Large intestine (tissue), 12 donors: ENCODE results near the gene CDKN1A. TPM values are rescaled to one million over a fixed set of nuclear protein-coding genes. Genes with fewer than 3 reads are reported as not detected.

Experiments used
- DNase-seq, 2 donors: peaks; one replicate each; pipeline versions ENCODE4 v3.0.0 to v3.0.0-alpha.2; 2013
- H3K27ac ChIP-seq: one replicate; pipeline ENCODE4 v1.5.1; 2013; ENCODE audit warnings: low read length
- H3K27me3 ChIP-seq: 2 replicates; pipeline ENCODE4 v1.6.1; 2013; ENCODE audit warnings: low read length; ENCODE audit not compliant: control insufficient read depth, insufficient read depth
- H3K36me3 ChIP-seq: 2 replicates; pipeline ENCODE4 v1.6.1; 2013; ENCODE audit warnings: low read length; ENCODE audit not compliant: control insufficient read depth, insufficient read depth
- H3K4me1 ChIP-seq: one replicate; pipeline ENCODE4 v1.6.1; 2013; ENCODE audit warnings: low read length; ENCODE audit not compliant: control insufficient read depth, insufficient read depth
- H3K4me3 ChIP-seq: one replicate; pipeline ENCODE4 v1.5.1; 2013; ENCODE audit warnings: low read length
- H3K9me3 ChIP-seq: one replicate; pipeline ENCODE4 v1.6.1; 2013; ENCODE audit warnings: mild to moderate bottlenecking, low read depth, low read length, moderate library complexity; ENCODE audit not compliant: control insufficient read depth
- WGBS: methylation state at CpG from one replicate; pipeline ENCODE4 v1.1.5; 2013; ENCODE audit warnings: low lambda C conversion rate; ENCODE audit not compliant: insufficient coverage; 5-methylcytosine and 5-hydroxymethylcytosine counted together
- long read RNA-seq, 11 donors: transcript quantifications; one replicate each; lab custom pipeline, GENCODE V29; 2026
- polyA plus RNA-seq: library from polyadenylated mRNA; unstranded; fragments of 120-200 nt; gene quantifications from one replicate; pipeline ENCODE4 v1.2.1, GENCODE V29; 2013

The CDKN1A gene
- 183 TPM for polyA plus RNA-seq
- long read RNA-seq, donor 1, transcript CDKN1A-201 (3 exons, 2,180 nt): major isoform, 33 of 46 reads
- long read RNA-seq, donor 1, partial matches to known transcripts: 11 of 46 reads
- long read RNA-seq, donor 1, other reads (novel, unspliced or antisense): 0 of 46 reads
- long read RNA-seq, donor 2, transcript CDKN1A-201 (3 exons, 2,180 nt): major isoform, 86 of 110 reads
- long read RNA-seq, donor 2, partial matches to known transcripts: 22 of 110 reads
- long read RNA-seq, donor 2, other reads (novel, unspliced or antisense): 0 of 110 reads
- long read RNA-seq, donor 3, transcript CDKN1A-203 (3 exons, 2,267 nt): minor isoform, 6 of 171 reads
- long read RNA-seq, donor 3, transcript CDKN1A-201 (3 exons, 2,180 nt): major isoform, 141 of 171 reads
- long read RNA-seq, donor 3, partial matches to known transcripts: 24 of 171 reads
- long read RNA-seq, donor 3, other reads (novel, unspliced or antisense): 0 of 171 reads
- long read RNA-seq, donor 4, transcript CDKN1A-201 (3 exons, 2,180 nt): major isoform, 11 of 16 reads
- long read RNA-seq, donor 4, partial matches to known transcripts: 5 of 16 reads
- long read RNA-seq, donor 4, other reads (novel, unspliced or antisense): 0 of 16 reads
- long read RNA-seq, donor 5, transcript CDKN1A-201 (3 exons, 2,180 nt): major isoform, 35 of 50 reads
- long read RNA-seq, donor 5, partial matches to known transcripts: 12 of 50 reads
- long read RNA-seq, donor 5, other reads (novel, unspliced or antisense): 0 of 50 reads
- long read RNA-seq, donor 6, transcript CDKN1A-203 (3 exons, 2,267 nt): minor isoform, 8 of 101 reads
- long read RNA-seq, donor 6, transcript CDKN1A-201 (3 exons, 2,180 nt): major isoform, 73 of 101 reads
- long read RNA-seq, donor 6, partial matches to known transcripts: 20 of 101 reads
- long read RNA-seq, donor 6, other reads (novel, unspliced or antisense): 0 of 101 reads
- long read RNA-seq, donor 7, transcript CDKN1A-201 (3 exons, 2,180 nt): major isoform, 30 of 31 reads
- long read RNA-seq, donor 7, partial matches to known transcripts: 0 of 31 reads
- long read RNA-seq, donor 7, other reads (novel, unspliced or antisense): 0 of 31 reads
- long read RNA-seq, donor 8, transcript CDKN1A-201 (3 exons, 2,180 nt): major isoform, 94 of 126 reads
- long read RNA-seq, donor 8, transcript CDKN1A-203 (3 exons, 2,267 nt): minor isoform, 9 of 126 reads
- long read RNA-seq, donor 8, partial matches to known transcripts: 23 of 126 reads
- long read RNA-seq, donor 8, other reads (novel, unspliced or antisense): 0 of 126 reads
- long read RNA-seq, donor 9, transcript CDKN1A-201 (3 exons, 2,180 nt): major isoform, 70 of 78 reads
- long read RNA-seq, donor 9, partial matches to known transcripts: 6 of 78 reads
- long read RNA-seq, donor 9, other reads (novel, unspliced or antisense): 0 of 78 reads
- long read RNA-seq, donor 10, transcript CDKN1A-201 (3 exons, 2,180 nt): major isoform, 107 of 127 reads
- long read RNA-seq, donor 10, partial matches to known transcripts: 19 of 127 reads
- long read RNA-seq, donor 10, other reads (novel, unspliced or antisense): 0 of 127 reads
- long read RNA-seq, donor 11, transcript CDKN1A-201 (3 exons, 2,180 nt): major isoform, 53 of 63 reads
- long read RNA-seq, donor 11, partial matches to known transcripts: 7 of 63 reads
- long read RNA-seq, donor 11, other reads (novel, unspliced or antisense): 0 of 63 reads

DNA sequence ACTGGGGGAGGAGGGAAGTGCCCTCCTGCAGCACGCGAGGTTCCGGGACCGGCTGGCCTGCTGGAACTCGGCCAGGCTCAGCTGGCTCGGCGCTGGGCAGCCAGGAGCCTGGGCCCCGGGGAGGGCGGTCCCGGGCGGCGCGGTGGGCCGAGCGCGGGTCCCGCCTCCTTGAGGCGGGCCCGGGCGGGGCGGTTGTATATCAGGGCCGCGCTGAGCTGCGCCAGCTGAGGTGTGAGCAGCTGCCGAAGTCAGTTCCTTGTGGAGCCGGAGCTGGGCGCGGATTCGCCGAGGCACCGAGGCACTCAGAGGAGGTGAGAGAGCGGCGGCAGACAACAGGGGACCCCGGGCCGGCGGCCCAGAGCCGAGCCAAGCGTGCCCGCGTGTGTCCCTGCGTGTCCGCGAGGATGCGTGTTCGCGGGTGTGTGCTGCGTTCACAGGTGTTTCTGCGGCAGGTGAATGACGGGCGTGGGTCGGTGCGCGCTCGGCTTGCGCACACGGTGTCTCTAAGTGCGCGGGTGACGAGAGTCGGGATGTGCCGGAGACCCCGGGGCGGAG lies at the start of gene CDKN1A:
Gene CDKN1A (plus strand): TSS at position 227 of the 555 bp plus-strand sequence. CDS start 5,388 bp downstream, outside the sequence.
- H3K4me1 ChIP-seq: peaks cover 44% of the 10 kb centered on the region
- no CpG with 5 or more reads among the region's 63 CpGs for WGBS
- peaks cover 8% of the 10 kb centered on the region for H3K36me3 ChIP-seq
- no peaks in the 10 kb centered on the region for H3K27me3 ChIP-seq
- peak within 1 kb of the TSS; percentile 97 for H3K27ac ChIP-seq
- peaks cover 4% of the 10 kb centered on the region for H3K9me3 ChIP-seq
- peak; percentile 91 to 96 for DNase-seq
- H3K4me3 ChIP-seq: peak within 1 kb of the TSS; percentile 98

DNA sequence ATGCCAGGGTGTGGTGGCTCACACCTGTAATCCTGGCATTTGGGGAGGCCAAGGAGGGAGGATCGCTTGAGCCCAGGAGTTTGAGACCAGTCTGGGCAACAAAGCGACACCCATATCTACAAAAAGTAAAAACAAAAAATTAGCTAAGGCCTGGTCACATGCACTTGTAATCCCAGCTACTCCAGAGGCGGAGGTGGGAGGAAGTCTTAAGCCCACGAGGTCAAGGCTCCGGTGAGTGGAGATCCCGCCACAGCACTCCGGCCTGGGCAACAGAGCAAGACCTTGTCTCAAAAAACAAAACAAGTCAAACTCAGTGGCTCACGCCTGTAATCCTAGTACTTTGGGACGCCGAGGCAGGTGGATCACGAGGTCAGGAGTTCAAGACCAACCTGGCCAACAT lies 48.7 kb upstream of the CDKN1A start:
- no CpG with 5 or more reads among the region's 11 CpGs for WGBS
- H3K27me3 ChIP-seq: no peaks in the 10 kb centered on the region
- no peaks in the 10 kb centered on the region for H3K9me3 ChIP-seq
- no peaks in the 10 kb centered on the region for H3K36me3 ChIP-seq
- no peak overlapping the region for H3K4me3 ChIP-seq
- H3K27ac ChIP-seq: no peak overlapping the region
- peaks cover 21% of the 10 kb centered on the region for H3K4me1 ChIP-seq
- DNase-seq: no peak

DNA sequence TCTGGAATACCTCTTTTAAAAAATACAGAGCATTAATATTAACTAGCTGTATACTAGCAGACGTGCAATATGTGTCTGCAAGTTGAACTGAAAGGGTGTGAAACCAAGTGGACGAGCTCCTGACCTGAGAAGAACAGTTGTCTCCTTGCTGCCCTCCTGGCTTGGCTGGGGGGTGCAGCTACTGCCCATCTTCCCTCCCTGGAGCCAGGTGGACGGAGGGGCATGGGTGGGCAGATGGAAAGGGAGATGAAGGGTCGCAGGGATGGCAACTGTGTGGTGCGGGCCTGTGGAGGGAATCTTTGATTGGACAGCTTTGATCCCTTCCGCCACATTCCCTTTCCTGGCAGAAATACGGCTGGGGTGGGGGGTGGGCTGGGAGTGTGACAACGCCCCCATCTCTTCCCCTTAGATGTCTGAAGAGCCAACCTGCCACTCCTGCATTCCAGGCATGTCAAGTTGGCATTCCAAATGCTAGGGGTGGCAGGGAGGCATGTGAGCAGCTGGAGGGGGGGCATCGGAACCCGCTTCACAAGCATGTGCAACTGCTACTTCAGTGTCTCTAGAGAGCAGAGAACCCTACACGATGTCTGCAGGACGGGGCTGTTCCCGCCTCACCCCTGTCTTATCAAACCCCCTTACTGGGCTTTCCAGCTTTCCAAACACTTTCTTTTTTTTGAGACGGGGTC lies 47.0 kb upstream of the CDKN1A start:
- Histone ChIP-seq H3K27me3 (no peaks in the 10 kb centered on the region), H3K4me1 (peaks cover 17% of the 10 kb centered on the region), H3K4me3 (no peak overlapping the region), H3K36me3 (no peaks in the 10 kb centered on the region), H3K27ac (no peak overlapping the region), H3K9me3 (no peaks in the 10 kb centered on the region)
- no peak for DNase-seq
- WGBS: no CpG with 5 or more reads among the region's 14 CpGs

DNA sequence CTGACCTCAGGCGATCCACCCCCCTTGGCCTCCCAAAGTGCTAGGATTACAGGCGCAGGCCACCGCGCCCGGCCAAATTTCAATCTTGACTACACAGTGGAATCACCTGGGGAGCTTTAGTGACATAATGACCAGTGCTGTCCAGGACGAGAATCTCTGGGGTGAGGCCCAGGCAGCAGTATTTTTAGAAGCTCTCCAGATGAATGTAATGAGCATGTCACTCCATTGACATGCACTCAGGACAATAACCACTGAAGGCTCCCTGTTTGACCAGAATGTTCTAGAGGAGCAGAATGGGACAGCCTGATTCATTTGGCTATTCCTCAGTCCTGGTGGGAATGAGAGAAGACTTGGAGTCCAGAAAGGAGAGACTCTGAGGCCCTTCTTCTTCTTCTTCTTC lies 45.1 kb upstream of the CDKN1A start:
- no peak for DNase-seq
- H3K4me3 ChIP-seq: no peak overlapping the region
- WGBS: no CpG with 5 or more reads among the region's 6 CpGs
- H3K27me3 ChIP-seq: no peaks in the 10 kb centered on the region
- H3K36me3 ChIP-seq: no peaks in the 10 kb centered on the region
- H3K4me1 ChIP-seq: peaks cover 11% of the 10 kb centered on the region
- H3K9me3 ChIP-seq: no peaks in the 10 kb centered on the region
- H3K27ac ChIP-seq: no peak overlapping the region

DNA sequence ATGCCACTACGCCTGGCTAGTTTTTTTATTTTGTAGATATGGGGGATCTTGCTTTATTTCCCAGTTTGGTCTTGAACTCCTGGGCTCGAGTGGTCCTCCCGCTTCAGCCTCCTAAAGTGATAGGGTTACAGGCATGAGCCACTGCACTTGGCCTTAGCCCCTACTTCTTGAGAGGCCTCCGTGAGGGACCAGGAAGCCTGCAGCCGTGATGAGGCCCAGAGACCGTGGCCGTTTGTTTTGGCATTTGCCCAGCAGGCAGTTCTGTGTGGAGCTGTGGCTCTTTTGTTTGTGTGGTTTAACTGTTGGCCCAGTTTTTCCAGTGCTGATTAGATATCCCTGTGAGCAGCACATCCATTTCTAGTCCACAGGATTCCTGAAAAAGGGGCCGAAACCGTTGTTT lies 44.6 kb upstream of the CDKN1A start:
- H3K36me3 ChIP-seq: no peaks in the 10 kb centered on the region
- WGBS: no CpG with 5 or more reads among the region's 9 CpGs
- no peak overlapping the region for H3K27ac ChIP-seq
- peaks cover 11% of the 10 kb centered on the region for H3K4me1 ChIP-seq
- no peak overlapping the region for H3K4me3 ChIP-seq
- DNase-seq: no peak
- no peaks in the 10 kb centered on the region for H3K9me3 ChIP-seq
- H3K27me3 ChIP-seq: no peaks in the 10 kb centered on the region

DNA sequence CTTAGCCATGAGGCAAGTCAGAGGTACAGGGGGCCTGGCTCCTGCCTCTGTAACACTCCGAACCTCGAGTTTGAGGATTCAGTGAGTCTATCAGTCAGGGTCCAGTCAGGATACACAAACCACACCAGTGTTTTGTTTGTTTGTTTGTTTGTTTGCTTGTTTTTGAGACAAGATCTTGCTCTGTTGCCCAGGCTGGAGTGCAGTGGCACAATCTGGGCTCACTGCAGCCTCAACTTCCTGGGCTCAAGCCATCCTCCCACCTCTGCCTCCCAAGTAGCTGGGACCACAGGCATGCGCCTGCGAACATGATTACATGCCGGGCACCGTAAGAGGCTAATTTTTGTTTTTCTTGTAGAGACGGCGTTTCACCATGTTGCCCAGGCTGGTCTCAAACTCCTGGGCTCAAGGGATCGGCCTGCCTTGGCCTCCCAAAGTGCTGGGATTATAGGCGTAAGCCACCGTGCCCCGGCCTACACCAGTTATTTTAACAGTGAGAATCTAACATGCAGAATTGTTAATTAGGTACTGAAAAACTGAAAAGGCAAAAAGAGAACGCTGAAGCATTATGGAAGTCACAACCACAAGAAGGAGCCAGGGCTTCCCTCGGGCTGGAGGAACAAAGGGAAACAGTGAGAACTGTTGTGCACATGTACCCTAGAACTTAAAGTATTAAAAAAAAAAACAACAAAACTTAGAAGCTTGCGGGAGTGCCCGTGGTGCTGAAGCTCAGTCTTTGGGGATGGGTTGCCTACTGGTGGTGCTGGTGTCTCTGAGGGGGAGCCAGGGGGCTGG lies 44.0 kb upstream of the CDKN1A start:
- Histone ChIP-seq H3K4me3 (no peak overlapping the region), H3K27me3 (no peaks in the 10 kb centered on the region), H3K36me3 (no peaks in the 10 kb centered on the region), H3K4me1 (peaks cover 11% of the 10 kb centered on the region), H3K27ac (no peak overlapping the region), H3K9me3 (no peaks in the 10 kb centered on the region)
- WGBS: 89% methylated on average over 3 of the region's 16 CpGs
- no peak for DNase-seq

DNA sequence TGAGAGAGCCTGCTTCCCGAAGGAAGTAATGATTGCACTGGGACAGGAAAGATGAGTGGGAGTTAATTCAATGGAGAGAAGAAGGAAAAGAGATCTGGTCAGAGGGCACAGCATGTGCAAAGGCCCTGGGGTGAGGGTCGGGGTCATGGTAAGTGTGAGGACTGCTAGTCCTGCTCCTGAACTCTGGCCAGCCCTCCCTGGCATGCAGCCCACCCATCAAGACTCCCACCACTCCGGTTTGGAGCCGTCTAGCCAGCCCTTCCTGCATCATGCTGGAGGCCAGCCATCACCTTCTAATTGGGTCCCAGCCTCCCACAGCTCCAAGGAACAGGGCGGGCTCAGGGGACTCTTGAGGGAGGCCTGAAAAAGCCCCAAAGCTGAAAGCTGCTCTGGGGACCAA lies 42.2 kb upstream of the CDKN1A start:
- Histone ChIP-seq H3K27me3 (no peaks in the 10 kb centered on the region), H3K36me3 (no peaks in the 10 kb centered on the region), H3K27ac (no peak overlapping the region), H3K4me1 (peaks cover 15% of the 10 kb centered on the region), H3K9me3 (no peaks in the 10 kb centered on the region), H3K4me3 (no peak overlapping the region)
- WGBS: no CpG with 5 or more reads among the region's 5 CpGs
- no peak for DNase-seq

DNA sequence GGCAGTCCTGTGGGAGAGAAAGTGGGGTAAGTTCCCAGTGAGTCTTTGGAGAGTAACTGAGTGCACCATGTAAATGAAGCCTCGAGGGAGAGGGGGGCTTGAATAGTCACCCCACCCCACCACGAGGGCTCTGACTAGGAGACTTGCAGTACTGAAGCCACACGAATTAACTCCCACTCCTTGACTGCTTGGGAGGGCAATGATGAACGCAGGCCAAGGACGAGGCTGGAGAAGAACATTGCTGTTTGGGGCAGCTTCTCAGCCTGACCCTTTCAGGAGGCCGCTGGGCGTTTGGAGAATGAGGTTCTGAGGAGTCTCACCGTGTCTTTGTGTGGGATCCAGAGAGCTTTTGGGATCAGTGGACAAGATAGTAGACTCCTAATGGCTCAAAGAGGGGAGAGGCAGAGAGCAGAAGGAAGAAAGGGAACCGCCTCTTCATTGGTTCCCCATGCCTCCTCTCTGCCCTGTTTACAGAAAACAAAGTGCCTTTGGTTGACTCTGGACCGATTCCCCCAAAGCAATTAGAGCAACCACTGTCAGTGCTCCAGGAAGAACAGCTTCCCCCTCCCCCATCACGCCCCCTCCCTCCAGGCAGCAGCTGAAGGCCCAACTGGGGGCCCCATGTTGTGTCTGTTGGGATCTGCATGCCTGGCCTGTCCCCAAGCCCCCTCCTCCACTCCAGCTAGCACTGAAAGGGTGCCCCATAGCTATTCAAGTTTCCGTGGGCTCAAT lies 41.7 kb upstream of the CDKN1A start:
- no peak overlapping the region for H3K27ac ChIP-seq
- H3K4me1 ChIP-seq: peaks cover 20% of the 10 kb centered on the region
- DNase-seq: no peak
- no peaks in the 10 kb centered on the region for H3K36me3 ChIP-seq
- no peaks in the 10 kb centered on the region for H3K27me3 ChIP-seq
- H3K9me3 ChIP-seq: no peaks in the 10 kb centered on the region
- WGBS: no CpG with 5 or more reads among the region's 12 CpGs
- no peak overlapping the region for H3K4me3 ChIP-seq
